ENCODE measurements around the gene MRO.

DNA sequence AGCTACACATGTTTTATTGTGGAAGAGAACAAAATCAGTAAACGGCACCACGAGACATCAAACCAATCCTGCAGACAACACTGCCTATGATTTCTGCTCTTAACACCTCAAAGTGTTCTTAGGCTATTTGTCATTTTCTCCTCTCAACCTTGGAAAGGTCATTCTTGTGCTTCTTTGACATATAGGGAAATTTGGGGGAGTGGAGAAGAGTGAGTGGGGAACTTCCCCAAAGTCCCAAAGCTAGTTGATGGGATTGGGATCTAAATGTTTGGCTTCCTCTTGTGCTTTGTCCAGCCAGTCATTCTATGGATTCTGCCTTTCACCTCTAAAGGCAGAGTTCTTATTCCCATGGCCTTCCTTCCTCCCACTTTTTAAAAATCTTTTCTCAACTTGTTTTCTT, 5.8 kb upstream of the MRO start:
- TF ChIP-seq POLR2A (IDR thresholded peaks at IDR 0.05): no peak
- TF ChIP-seq, protein P1, sequence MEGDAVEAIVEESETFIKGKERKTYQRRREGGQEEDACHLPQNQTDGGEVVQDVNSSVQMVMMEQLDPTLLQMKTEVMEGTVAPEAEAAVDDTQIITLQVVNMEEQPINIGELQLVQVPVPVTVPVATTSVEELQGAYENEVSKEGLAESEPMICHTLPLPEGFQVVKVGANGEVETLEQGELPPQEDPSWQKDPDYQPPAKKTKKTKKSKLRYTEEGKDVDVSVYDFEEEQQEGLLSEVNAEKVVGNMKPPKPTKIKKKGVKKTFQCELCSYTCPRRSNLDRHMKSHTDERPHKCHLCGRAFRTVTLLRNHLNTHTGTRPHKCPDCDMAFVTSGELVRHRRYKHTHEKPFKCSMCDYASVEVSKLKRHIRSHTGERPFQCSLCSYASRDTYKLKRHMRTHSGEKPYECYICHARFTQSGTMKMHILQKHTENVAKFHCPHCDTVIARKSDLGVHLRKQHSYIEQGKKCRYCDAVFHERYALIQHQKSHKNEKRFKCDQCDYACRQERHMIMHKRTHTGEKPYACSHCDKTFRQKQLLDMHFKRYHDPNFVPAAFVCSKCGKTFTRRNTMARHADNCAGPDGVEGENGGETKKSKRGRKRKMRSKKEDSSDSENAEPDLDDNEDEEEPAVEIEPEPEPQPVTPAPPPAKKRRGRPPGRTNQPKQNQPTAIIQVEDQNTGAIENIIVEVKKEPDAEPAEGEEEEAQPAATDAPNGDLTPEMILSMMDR (IDR thresholded peaks at IDR 0.05): no peak
